ENCODE measurements around the gene IL17RD.

GRCh38 chr3:57078635-57079473 is 86.3 kb downstream of the IL17RD start:
- TF ChIP-seq, protein P1, sequence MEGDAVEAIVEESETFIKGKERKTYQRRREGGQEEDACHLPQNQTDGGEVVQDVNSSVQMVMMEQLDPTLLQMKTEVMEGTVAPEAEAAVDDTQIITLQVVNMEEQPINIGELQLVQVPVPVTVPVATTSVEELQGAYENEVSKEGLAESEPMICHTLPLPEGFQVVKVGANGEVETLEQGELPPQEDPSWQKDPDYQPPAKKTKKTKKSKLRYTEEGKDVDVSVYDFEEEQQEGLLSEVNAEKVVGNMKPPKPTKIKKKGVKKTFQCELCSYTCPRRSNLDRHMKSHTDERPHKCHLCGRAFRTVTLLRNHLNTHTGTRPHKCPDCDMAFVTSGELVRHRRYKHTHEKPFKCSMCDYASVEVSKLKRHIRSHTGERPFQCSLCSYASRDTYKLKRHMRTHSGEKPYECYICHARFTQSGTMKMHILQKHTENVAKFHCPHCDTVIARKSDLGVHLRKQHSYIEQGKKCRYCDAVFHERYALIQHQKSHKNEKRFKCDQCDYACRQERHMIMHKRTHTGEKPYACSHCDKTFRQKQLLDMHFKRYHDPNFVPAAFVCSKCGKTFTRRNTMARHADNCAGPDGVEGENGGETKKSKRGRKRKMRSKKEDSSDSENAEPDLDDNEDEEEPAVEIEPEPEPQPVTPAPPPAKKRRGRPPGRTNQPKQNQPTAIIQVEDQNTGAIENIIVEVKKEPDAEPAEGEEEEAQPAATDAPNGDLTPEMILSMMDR (IDR thresholded peaks at IDR 0.05), result no peak
- TF ChIP-seq POLR2A (IDR thresholded peaks at IDR 0.05), result no peak
